ENCODE measurements around the gene RASAL2.
A peak's percentile ranks its signal among the peaks of the same experiment; 100 is the strongest.
"Not testable (repeated sequence)": the region's sequence is repeated elsewhere in the genome, so short reads cannot be mapped to it uniquely, and the experiment has no call there.

The RASAL2 gene

GRCh38 chr1:178119628-178120027 lies 25.7 kb downstream of the RASAL2 start:
- DNase-seq (ENCODE audit: low spot score): no peak

- DNase-seq (ENCODE audit: low spot score): no peak
These were observed 26.2 kb downstream of the RASAL2 start for GRCh38 chr1:178120088-178120487.

GRCh38 chr1:178120520-178121052 lies 26.7 kb downstream of the RASAL2 start:
- DNase-seq (ENCODE audit: low spot score): not testable (repeated sequence)

GRCh38 chr1:178121883-178122282 lies 28.0 kb downstream of the RASAL2 start:
- DNase-seq (ENCODE audit: low spot score): no peak

- no peak for DNase-seq (ENCODE audit: low spot score)
These were observed 28.4 kb downstream of the RASAL2 start for GRCh38 chr1:178122283-178122682.

GRCh38 chr1:178124115-178124514 lies 30.2 kb downstream of the RASAL2 start:
- DNase-seq (ENCODE audit: low spot score): no peak

GRCh38 chr1:178126261-178126660 lies 32.4 kb downstream of the RASAL2 start:
- no peak for DNase-seq (ENCODE audit: low spot score)

- DNase-seq (ENCODE audit: low spot score): peak; percentile 94
These were observed 32.9 kb downstream of the RASAL2 start for GRCh38 chr1:178126741-178127185.

GRCh38 chr1:178127482-178128191 lies 33.7 kb downstream of the RASAL2 start:
- no peak for DNase-seq (ENCODE audit: low spot score)

- no peak for DNase-seq (ENCODE audit: low spot score)
These were observed 39.5 kb downstream of the RASAL2 start for GRCh38 chr1:178133239-178133989.

- peak; percentile 20 for DNase-seq (ENCODE audit: low spot score)
These were observed 40.2 kb downstream of the RASAL2 start for GRCh38 chr1:178134061-178134460.

- no peak for DNase-seq (ENCODE audit: low spot score)
These were observed 43.3 kb downstream of the RASAL2 start for GRCh38 chr1:178137238-178137637.

GRCh38 chr1:178142806-178143205 lies 48.9 kb downstream of the RASAL2 start:
- DNase-seq (ENCODE audit: low spot score): no peak

- DNase-seq (ENCODE audit: low spot score): peak; percentile 55
These were observed 50.1 kb downstream of the RASAL2 start for GRCh38 chr1:178143730-178144690.

GRCh38 chr1:178145605-178146004 lies 51.7 kb downstream of the RASAL2 start:
- DNase-seq (ENCODE audit: low spot score): no peak

GRCh38 chr1:178146436-178146835 lies 52.5 kb downstream of the RASAL2 start:
- DNase-seq (ENCODE audit: low spot score): no peak

GRCh38 chr1:178150610-178151009 lies 56.7 kb downstream of the RASAL2 start:
- no peak for DNase-seq (ENCODE audit: low spot score)

- no peak for DNase-seq (ENCODE audit: low spot score)
These were observed 57.9 kb downstream of the RASAL2 start for GRCh38 chr1:178151831-178152230.

- no peak for DNase-seq (ENCODE audit: low spot score)
These were observed 61.8 kb downstream of the RASAL2 start for GRCh38 chr1:178155481-178156255.

GRCh38 chr1:178160736-178161475 lies 67.0 kb downstream of the RASAL2 start:
- DNase-seq (ENCODE audit: low spot score): no peak

Measured in RKO (cell line).